Left hindlimb (tissue), 1 donor: ENCODE measurements around the gene PHTF2.
"Not testable (repeated sequence)": the region's sequence is repeated elsewhere in the genome, so short reads cannot be mapped to it uniquely, and the experiment has no call there.

Experiments used
- DNase-seq: peaks from one replicate; pipeline ENCODE4 v3.0.0-alpha.2; 2018

The PHTF2 gene

GRCh38 chr7:77942431-77942830 is 143.9 kb downstream of the PHTF2 start:
- DNase-seq = no peak

- no peak for DNase-seq
Measured at GRCh38 chr7:77944183-77945182, 145.9 kb downstream of the PHTF2 start.

GRCh38 chr7:77950548-77950947 is 152.0 kb downstream of the PHTF2 start:
- no peak for DNase-seq

- DNase-seq = no peak
Measured at GRCh38 chr7:77954773-77955555, 156.4 kb downstream of the PHTF2 start.

- DNase-seq = no peak
Measured at GRCh38 chr7:77958436-77958835, 159.9 kb downstream of the PHTF2 start.

- no peak for DNase-seq
Measured at GRCh38 chr7:77959080-77959479, 160.5 kb downstream of the PHTF2 start.

GRCh38 chr7:77960336-77960735 is 161.8 kb downstream of the PHTF2 start:
- DNase-seq = no peak

- DNase-seq = no peak
Measured at GRCh38 chr7:77967429-77967828, 168.9 kb downstream of the PHTF2 start.

GRCh38 chr7:77971726-77972125 is 173.2 kb downstream of the PHTF2 start:
- DNase-seq = no peak

- no peak for DNase-seq
Measured at GRCh38 chr7:77975672-77976480, 177.3 kb downstream of the PHTF2 start.

- no peak for DNase-seq
Measured at GRCh38 chr7:77979219-77979618, 180.6 kb downstream of the PHTF2 start.

- DNase-seq = no peak
Measured at GRCh38 chr7:77980087-77980713, 181.6 kb downstream of the PHTF2 start.

GRCh38 chr7:77982926-77983550 is 184.5 kb downstream of the PHTF2 start:
- no peak for DNase-seq

GRCh38 chr7:77983973-77984372 is 185.4 kb downstream of the PHTF2 start:
- no peak for DNase-seq

GRCh38 chr7:77985232-77985973 is 186.8 kb downstream of the PHTF2 start:
- no peak for DNase-seq

- no peak for DNase-seq
Measured at GRCh38 chr7:77985974-77986339, 187.4 kb downstream of the PHTF2 start.

- DNase-seq = no peak
Measured at GRCh38 chr7:77989981-77990566, 191.5 kb downstream of the PHTF2 start.

GRCh38 chr7:77991656-77992055 is 193.1 kb downstream of the PHTF2 start:
- no peak for DNase-seq

- DNase-seq = no peak
Measured at GRCh38 chr7:77993838-77994237, 195.3 kb downstream of the PHTF2 start.

- DNase-seq = no peak
Measured at GRCh38 chr7:77995717-77996116, 197.1 kb downstream of the PHTF2 start.

- DNase-seq = not testable (repeated sequence)
Measured at GRCh38 chr7:77999168-77999567, 200.6 kb downstream of the PHTF2 start.
